ENCODE measurements around the gene MMP15.

DNA sequence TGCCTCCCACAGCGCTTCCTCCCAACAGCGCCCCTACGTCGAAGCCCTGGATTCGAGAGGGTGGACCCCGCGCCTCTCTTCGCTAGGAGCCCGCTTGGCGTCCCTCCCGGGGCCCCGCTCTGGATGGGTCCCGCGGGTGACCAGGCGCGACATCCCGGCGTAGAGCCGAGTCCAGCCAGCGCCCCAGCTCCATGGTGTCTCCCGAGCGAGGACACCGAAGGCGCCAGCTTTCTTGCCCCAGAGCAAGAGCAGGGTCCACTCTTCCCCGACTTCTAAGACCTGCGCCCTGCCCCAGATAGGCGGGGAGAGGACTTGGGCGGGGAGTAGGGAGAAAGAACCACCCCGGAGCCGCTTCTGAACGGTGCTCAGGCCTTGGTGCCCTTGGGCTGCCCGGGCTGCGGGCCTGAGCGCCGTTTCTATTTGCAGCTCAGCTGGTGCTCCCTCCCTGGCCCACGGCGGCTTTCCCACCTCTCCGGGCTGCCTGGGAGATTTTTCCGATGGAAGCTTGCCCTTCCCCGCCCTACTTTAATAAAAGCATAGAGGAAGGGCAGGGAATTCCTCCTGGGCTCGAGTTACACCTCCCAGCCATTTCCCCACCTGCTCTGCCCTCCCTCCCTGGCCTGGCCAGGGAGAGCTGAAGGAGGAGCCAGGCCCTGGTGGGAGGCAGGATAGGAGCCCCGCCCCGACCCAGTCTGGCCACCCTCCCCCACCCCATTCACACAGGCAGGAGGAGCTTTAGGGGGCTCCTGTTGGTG is 1.8 kb downstream of the MMP15 start:
- no peak for TF ChIP-seq CTCF (IDR thresholded peaks at IDR 0.05)
- TF ChIP-seq POLR2A (IDR thresholded peaks at IDR 0.05) = no peak
- no peak for TF ChIP-seq EP300 (IDR thresholded peaks at IDR 0.05)
